ENCODE measurements around the gene ETFA.

DNA sequence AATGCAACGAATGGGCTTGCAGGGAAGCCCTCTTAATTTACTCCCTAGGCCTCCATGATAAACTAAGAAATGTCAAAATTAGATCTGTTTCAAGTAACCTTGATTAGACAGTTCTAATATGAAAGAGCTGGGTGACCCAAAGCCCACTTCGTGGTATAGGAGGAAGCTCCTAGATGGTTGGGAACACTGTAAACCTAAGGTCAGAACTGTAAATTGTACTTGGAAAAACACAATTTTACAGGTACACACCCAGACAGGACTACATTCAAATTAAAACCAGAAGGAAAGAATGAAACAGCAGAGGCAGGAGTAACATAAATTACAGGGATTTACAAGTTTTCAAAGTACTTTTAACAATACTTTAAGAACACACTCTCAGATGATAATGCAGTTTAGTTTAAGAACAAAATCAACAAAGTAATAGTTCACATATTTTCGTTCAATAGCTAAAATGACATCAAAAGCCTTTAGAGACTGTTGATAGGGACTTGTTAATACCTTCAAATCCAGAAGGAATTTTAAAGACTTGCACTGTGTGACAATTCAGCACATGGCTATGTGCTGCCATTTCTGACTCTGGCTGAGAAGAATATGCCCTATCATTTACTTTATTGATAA lies 43.7 kb upstream of the ETFA start:
- TF ChIP-seq, protein P1, sequence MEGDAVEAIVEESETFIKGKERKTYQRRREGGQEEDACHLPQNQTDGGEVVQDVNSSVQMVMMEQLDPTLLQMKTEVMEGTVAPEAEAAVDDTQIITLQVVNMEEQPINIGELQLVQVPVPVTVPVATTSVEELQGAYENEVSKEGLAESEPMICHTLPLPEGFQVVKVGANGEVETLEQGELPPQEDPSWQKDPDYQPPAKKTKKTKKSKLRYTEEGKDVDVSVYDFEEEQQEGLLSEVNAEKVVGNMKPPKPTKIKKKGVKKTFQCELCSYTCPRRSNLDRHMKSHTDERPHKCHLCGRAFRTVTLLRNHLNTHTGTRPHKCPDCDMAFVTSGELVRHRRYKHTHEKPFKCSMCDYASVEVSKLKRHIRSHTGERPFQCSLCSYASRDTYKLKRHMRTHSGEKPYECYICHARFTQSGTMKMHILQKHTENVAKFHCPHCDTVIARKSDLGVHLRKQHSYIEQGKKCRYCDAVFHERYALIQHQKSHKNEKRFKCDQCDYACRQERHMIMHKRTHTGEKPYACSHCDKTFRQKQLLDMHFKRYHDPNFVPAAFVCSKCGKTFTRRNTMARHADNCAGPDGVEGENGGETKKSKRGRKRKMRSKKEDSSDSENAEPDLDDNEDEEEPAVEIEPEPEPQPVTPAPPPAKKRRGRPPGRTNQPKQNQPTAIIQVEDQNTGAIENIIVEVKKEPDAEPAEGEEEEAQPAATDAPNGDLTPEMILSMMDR (IDR thresholded peaks at IDR 0.05; ENCODE audit: low read depth, low read length), result no peak
- no peak for TF ChIP-seq EZH2phosphoT487 (IDR thresholded peaks at IDR 0.05; ENCODE audit: low read depth)
